WTC11 (cell line): ENCODE data around the gene CUL9. TPM values are rescaled to one million over a fixed set of nuclear protein-coding genes. Genes with fewer than 3 reads are reported as not detected.

ENCODE experiments used
- ATAC-seq: fragments of 200-7000 bp; cut with Tn5 transposase; 2 replicates; pipeline ENCODE4 v1.10.0; 2021; ENCODE audit warnings: mild to moderate bottlenecking, moderate library complexity
- CTCF ChIA-PET: fragments of 300-600 bp; sonication (Branson Sonifier 250); formaldehyde crosslinking; loops from one replicate; lab custom pipeline; 2021; ENCODE audit warnings: antibody characterized with exemption; lab: Charles Lee
- POLR2A ChIA-PET: fragments of 350-600 bp; sonication (Branson Sonifier 250); formaldehyde crosslinking; loops from one replicate; lab custom pipeline; 2021; ENCODE audit warnings: antibody characterized with exemption; lab: Charles Lee
- DNase-seq: peaks from one replicate; pipeline ENCODE4 v3.0.0; 2021; ENCODE audit warnings: low spot score
- H3K27ac Mint-ChIP-seq: 2 replicates; pipeline ENCODE4 v1.8.0; 2021; ENCODE audit warnings: mixed read lengths
- H3K27me3 Mint-ChIP-seq: 2 replicates; pipeline ENCODE4 v1.8.0; 2021; ENCODE audit warnings: low read depth, mild to moderate bottlenecking, moderate library complexity, mixed read lengths
- H3K36me3 Mint-ChIP-seq: 2 replicates; pipeline ENCODE4 v1.8.0; 2021; ENCODE audit warnings: mixed read lengths
- H3K4me1 Mint-ChIP-seq: 2 replicates; pipeline ENCODE4 v1.8.0; 2022; ENCODE audit warnings: mixed read lengths
- H3K4me3 Mint-ChIP-seq: 2 replicates; pipeline ENCODE4 v1.8.0; 2021; ENCODE audit warnings: mild to moderate bottlenecking, moderate library complexity, mixed read lengths
- H3K9me3 Mint-ChIP-seq: 2 replicates; pipeline ENCODE4 v1.8.0; 2021; ENCODE audit warnings: mixed read lengths
- GRHL2 ChIP-seq: fragments of 250-450 bp; sonication (Bioruptor Pico); IDR thresholded peaks from 2 replicates; pipeline ENCODE4 v1.8.0; 2022; ENCODE audit warnings: mild to moderate bottlenecking, moderate library complexity; ENCODE audit not compliant: insufficient replicate concordance, severe bottlenecking
- KAT7 ChIP-seq: sonication (generic); formaldehyde crosslinking; IDR thresholded peaks from 2 replicates; pipeline ENCODE4 v1.8.1; 2023; ENCODE audit warnings: missing genetic modification reagents, mild to moderate bottlenecking, borderline replicate concordance
- NR3C1 ChIP-seq: sonication (generic); formaldehyde crosslinking; conservative IDR thresholded peaks from 2 replicates; pipeline ENCODE4 v1.8.1; 2023; ENCODE audit warnings: low read depth, mild to moderate bottlenecking, missing genetic modification reagents
- TEAD4 ChIP-seq: sonication (generic); formaldehyde crosslinking; IDR thresholded peaks from 2 replicates; pipeline ENCODE4 v1.8.0; 2022; ENCODE audit warnings: mild to moderate bottlenecking, missing genetic modification reagents
- ZNF138 ChIP-seq: sonication (generic); formaldehyde crosslinking; conservative IDR thresholded peaks from 2 replicates; pipeline ENCODE4 v1.8.1; 2022; ENCODE audit warnings: mild to moderate bottlenecking, moderate library complexity, missing genetic modification reagents
- total RNA-seq: library from RNA; stranded (reverse); gene quantifications from 3 replicates; pipeline ENCODE4 v1.2.3, GENCODE V29; 2021
- TF ChIP-seq, protein P1 (sequence below): sonication (generic); formaldehyde crosslinking; IDR thresholded peaks from 2 replicates; pipeline ENCODE4 v1.8.1; 2023; ENCODE audit warnings: mild to moderate bottlenecking, missing genetic modification reagents, moderate library complexity
- TF ChIP-seq, protein P2 (sequence below): fragments of 250-450 bp; sonication (Bioruptor Pico); IDR thresholded peaks from 2 replicates; pipeline ENCODE4 v1.9.0; 2021; ENCODE audit warnings: moderate library complexity, mild to moderate bottlenecking, inconsistent platforms, borderline replicate concordance
- TF ChIP-seq, protein P3 (sequence below): sonication (generic); formaldehyde crosslinking; IDR thresholded peaks from 2 replicates; pipeline ENCODE4 v1.8.0; 2022; ENCODE audit warnings: mild to moderate bottlenecking, missing genetic modification reagents
- TF ChIP-seq, protein P4 (sequence below): fragments of 250-450 bp; sonication (Bioruptor Pico); IDR thresholded peaks from 2 replicates; pipeline ENCODE4 v1.8.0; 2021; ENCODE audit warnings: mild to moderate bottlenecking
- TF ChIP-seq, protein P5 (sequence below): sonication (generic); formaldehyde crosslinking; IDR thresholded peaks from 2 replicates; pipeline ENCODE4 v1.8.1; 2023; ENCODE audit warnings: mild to moderate bottlenecking, missing genetic modification reagents
- TF ChIP-seq, protein P6 (sequence below): sonication (generic); formaldehyde crosslinking; conservative IDR thresholded peaks from 2 replicates; pipeline ENCODE4 v1.8.1; 2023; ENCODE audit warnings: mild to moderate bottlenecking, low read depth, missing genetic modification reagents, moderate library complexity
- TF ChIP-seq, protein P7 (sequence below): fragments of 250-450 bp; sonication (Bioruptor Pico); IDR thresholded peaks from 2 replicates; pipeline ENCODE4 v1.9.0; 2021; ENCODE audit warnings: mild to moderate bottlenecking
- TF ChIP-seq, protein P8 (sequence below): sonication (generic); formaldehyde crosslinking; IDR thresholded peaks from 2 replicates; pipeline ENCODE4 v1.8.1; 2022; ENCODE audit warnings: low read depth, mild to moderate bottlenecking, moderate library complexity, missing genetic modification reagents, borderline replicate concordance

Gene CUL9
- total RNA-seq, 1 experiment from 2014 or later, result 15.2 TPM

DNA sequence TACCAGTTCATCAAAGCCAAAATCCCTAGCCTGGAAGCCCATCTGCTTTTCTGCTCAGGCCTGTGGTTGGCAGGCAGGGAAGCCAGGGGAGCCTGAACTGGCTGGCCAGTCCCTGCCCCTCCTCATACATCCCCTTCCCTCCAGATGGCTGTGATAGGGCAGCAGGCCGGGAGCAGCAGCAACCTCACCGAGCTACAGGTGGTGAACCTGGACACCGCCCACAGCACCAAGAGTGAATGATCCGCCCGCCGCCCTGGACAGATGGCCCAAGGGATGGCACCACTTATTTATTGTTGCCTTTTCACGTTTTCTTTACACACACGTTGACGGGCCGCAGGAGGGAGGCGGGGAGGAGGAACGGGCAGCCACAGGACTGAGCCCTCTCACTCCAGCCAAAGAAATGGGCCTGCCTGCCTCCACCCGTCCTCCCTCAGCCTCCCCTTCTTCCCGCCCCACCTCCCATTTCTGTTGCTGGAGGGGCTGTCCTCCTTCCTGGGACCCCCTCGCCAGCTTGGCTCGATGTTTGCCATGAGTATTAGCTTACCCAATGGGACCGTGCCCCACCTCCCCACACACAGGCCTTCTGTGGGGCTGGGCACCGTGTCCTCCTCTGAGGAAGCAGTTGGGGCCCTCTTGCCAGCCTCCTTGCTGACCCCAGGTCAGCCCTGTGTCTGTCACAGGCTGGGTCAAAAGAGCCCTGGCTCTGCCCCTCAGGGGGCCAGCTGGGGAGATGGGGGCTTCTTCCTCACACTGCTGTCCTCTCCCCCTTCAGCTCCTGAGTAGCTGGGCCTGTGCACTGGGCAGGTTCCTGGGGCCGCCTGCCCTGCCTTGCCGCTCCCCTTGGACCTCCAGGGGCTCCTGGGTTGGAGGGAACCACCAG lies 2.8 kb upstream of the CUL9 start (continued):
- TF ChIP-seq, protein P1, sequence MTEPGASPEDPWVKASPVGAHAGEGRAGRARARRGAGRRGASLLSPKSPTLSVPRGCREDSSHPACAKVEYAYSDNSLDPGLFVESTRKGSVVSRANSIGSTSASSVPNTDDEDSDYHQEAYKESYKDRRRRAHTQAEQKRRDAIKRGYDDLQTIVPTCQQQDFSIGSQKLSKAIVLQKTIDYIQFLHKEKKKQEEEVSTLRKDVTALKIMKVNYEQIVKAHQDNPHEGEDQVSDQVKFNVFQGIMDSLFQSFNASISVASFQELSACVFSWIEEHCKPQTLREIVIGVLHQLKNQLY (CRISPR knock-in tag), result no peak

DNA sequence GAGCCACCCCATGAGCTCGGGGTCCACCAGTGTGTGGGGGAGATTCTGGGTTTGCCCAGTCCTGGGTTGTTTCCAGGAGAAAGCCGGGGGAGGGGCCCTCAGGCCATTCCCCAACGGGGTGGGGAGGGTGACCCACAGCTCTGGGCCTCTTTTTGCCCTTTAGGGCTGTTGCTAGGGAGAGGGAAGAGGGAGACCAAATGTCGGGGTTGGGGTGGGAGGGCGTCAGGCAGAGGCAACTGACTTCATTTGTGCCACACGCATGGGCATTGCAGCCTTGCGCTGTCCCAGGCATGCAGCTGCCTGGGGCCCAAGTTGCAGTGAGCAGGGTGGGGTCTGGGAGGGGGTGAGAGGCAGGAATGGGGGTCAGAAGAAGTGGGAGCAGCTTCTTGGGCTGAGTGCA lies 1.9 kb upstream of the CUL9 start:
- POLR2A ChIA-PET, result interaction anchor here (1.3 to 4.0 kb wide), 3 partner anchors 9 to 250 kb away, joined by 3 to 29 read pairs (median 4); partner anchors contain the start of gene SRF
- CTCF ChIA-PET, result interaction anchor here (0.6 to 1.2 kb wide), 3 partner anchors 9 to 277 kb away, joined by 3 to 5 read pairs (median 4); partner anchors contain the start of genes DNPH1 and SRF
- ATAC-seq, result no peak

DNA sequence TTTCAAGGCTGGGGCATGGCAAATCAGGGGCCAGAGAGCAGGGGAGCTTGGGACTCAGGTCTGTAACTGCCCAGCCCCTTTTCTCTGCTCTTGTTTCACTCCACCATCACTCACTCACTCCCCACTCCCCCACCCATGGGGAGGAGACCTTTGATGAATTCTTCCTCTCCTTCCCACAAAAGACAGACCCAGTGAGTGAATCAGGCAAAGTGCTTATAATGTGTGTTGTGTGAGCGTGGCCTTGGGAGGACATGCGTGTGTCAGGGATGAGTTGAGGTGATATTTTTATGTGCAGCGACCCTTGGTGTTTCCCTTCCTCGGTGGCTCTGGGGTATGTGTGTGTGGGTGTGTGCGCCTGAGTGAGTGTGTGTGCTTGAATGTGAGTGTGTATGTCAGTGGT lies 1.0 kb upstream of the CUL9 start:
- peaks cover 20% of the 10 kb centered on the region for H3K4me1 Mint-ChIP-seq
- ATAC-seq (peak; percentile 8), DNase-seq (no peak)
- peak overlapping the region; percentile 71 for H3K27ac Mint-ChIP-seq
- POLR2A ChIA-PET, result interaction anchor here (1.3 to 4.0 kb wide), 3 partner anchors 10 to 251 kb away, joined by 3 to 29 read pairs (median 4); partner anchors contain the start of gene SRF
- CTCF ChIA-PET, result interaction anchor here (1.2 kb wide), 2 partner anchors 10 to 48 kb away, joined by 4 to 5 read pairs; partner anchors contain the start of genes DNPH1 and SRF
- peak overlapping the region; percentile 89 for H3K4me3 Mint-ChIP-seq
- no peaks in the 10 kb centered on the region; the same call in 1 of the 2 replicates for H3K27me3 Mint-ChIP-seq
- peaks cover 24% of the 10 kb centered on the region for H3K36me3 Mint-ChIP-seq
- no peaks in the 10 kb centered on the region for H3K9me3 Mint-ChIP-seq
- TF ChIP-seq GRHL2 (CRISPR knock-in tag) (no peak), NR3C1 (CRISPR knock-in tag) (no peak), KAT7 (CRISPR knock-in tag) (no peak)
- TF ChIP-seq, protein P2, sequence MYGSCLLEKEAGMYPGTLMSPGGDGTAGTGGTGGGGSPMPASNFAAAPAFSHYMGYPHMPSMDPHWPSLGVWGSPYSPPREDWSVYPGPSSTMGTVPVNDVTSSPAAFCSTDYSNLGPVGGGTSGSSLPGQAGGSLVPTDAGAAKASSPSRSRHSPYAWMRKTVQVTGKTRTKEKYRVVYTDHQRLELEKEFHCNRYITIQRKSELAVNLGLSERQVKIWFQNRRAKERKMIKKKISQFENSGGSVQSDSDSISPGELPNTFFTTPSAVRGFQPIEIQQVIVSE (CRISPR knock-in tag), result no peak
- TF ChIP-seq, protein P3, sequence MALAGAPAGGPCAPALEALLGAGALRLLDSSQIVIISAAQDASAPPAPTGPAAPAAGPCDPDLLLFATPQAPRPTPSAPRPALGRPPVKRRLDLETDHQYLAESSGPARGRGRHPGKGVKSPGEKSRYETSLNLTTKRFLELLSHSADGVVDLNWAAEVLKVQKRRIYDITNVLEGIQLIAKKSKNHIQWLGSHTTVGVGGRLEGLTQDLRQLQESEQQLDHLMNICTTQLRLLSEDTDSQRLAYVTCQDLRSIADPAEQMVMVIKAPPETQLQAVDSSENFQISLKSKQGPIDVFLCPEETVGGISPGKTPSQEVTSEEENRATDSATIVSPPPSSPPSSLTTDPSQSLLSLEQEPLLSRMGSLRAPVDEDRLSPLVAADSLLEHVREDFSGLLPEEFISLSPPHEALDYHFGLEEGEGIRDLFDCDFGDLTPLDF (CRISPR knock-in tag), result no peak
- TF ChIP-seq, protein P4, sequence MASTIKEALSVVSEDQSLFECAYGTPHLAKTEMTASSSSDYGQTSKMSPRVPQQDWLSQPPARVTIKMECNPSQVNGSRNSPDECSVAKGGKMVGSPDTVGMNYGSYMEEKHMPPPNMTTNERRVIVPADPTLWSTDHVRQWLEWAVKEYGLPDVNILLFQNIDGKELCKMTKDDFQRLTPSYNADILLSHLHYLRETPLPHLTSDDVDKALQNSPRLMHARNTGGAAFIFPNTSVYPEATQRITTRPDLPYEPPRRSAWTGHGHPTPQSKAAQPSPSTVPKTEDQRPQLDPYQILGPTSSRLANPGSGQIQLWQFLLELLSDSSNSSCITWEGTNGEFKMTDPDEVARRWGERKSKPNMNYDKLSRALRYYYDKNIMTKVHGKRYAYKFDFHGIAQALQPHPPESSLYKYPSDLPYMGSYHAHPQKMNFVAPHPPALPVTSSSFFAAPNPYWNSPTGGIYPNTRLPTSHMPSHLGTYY (CRISPR knock-in tag), result no peak

More for the DNA sequence above, 1.9 kb upstream of the CUL9 start:
- TF ChIP-seq ZNF138 (CRISPR knock-in tag) (no peak), TEAD4 (CRISPR knock-in tag) (no peak), NR3C1 (CRISPR knock-in tag) (no peak)
- TF ChIP-seq, protein P5, sequence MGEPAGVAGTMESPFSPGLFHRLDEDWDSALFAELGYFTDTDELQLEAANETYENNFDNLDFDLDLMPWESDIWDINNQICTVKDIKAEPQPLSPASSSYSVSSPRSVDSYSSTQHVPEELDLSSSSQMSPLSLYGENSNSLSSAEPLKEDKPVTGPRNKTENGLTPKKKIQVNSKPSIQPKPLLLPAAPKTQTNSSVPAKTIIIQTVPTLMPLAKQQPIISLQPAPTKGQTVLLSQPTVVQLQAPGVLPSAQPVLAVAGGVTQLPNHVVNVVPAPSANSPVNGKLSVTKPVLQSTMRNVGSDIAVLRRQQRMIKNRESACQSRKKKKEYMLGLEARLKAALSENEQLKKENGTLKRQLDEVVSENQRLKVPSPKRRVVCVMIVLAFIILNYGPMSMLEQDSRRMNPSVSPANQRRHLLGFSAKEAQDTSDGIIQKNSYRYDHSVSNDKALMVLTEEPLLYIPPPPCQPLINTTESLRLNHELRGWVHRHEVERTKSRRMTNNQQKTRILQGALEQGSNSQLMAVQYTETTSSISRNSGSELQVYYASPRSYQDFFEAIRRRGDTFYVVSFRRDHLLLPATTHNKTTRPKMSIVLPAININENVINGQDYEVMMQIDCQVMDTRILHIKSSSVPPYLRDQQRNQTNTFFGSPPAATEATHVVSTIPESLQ (CRISPR knock-in tag), result no peak
- TF ChIP-seq, protein P6, sequence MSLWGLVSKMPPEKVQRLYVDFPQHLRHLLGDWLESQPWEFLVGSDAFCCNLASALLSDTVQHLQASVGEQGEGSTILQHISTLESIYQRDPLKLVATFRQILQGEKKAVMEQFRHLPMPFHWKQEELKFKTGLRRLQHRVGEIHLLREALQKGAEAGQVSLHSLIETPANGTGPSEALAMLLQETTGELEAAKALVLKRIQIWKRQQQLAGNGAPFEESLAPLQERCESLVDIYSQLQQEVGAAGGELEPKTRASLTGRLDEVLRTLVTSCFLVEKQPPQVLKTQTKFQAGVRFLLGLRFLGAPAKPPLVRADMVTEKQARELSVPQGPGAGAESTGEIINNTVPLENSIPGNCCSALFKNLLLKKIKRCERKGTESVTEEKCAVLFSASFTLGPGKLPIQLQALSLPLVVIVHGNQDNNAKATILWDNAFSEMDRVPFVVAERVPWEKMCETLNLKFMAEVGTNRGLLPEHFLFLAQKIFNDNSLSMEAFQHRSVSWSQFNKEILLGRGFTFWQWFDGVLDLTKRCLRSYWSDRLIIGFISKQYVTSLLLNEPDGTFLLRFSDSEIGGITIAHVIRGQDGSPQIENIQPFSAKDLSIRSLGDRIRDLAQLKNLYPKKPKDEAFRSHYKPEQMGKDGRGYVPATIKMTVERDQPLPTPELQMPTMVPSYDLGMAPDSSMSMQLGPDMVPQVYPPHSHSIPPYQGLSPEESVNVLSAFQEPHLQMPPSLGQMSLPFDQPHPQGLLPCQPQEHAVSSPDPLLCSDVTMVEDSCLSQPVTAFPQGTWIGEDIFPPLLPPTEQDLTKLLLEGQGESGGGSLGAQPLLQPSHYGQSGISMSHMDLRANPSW (CRISPR knock-in tag), result no peak
- TF ChIP-seq, protein P7, sequence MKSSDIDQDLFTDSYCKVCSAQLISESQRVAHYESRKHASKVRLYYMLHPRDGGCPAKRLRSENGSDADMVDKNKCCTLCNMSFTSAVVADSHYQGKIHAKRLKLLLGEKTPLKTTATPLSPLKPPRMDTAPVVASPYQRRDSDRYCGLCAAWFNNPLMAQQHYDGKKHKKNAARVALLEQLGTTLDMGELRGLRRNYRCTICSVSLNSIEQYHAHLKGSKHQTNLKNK (CRISPR knock-in tag), result no peak
- TF ChIP-seq, protein P8, sequence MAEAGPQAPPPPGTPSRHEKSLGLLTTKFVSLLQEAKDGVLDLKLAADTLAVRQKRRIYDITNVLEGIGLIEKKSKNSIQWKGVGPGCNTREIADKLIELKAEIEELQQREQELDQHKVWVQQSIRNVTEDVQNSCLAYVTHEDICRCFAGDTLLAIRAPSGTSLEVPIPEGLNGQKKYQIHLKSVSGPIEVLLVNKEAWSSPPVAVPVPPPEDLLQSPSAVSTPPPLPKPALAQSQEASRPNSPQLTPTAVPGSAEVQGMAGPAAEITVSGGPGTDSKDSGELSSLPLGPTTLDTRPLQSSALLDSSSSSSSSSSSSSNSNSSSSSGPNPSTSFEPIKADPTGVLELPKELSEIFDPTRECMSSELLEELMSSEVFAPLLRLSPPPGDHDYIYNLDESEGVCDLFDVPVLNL (CRISPR knock-in tag), result no peak
- Mint-ChIP-seq H3K4me3 (no peak overlapping the region), H3K9me3 (no peaks in the 10 kb centered on the region), H3K36me3 (peaks cover 31% of the 10 kb centered on the region), H3K27ac (no peak overlapping the region), H3K27me3 (no peaks in the 10 kb centered on the region; the same call in 1 of the 2 replicates), H3K4me1 (peaks cover 21% of the 10 kb centered on the region)
- no peak for DNase-seq
